Neutrophil (primary cell): ENCODE data around the gene CPSF4L.

ENCODE experiments used
- H3K27ac ChIP-seq: fragments of 200-600 bp; sonication (generic); 2 replicates; pipeline ENCODE4 v1.5.1; 2016; ENCODE audit warnings: mild to moderate bottlenecking, moderate library complexity
- H3K27me3 ChIP-seq: fragments of 200-600 bp; sonication (generic); 2 replicates; pipeline ENCODE4 v1.6.0; 2016; ENCODE audit warnings: mild to moderate bottlenecking
- H3K36me3 ChIP-seq: fragments of 200-600 bp; sonication (generic); 2 replicates; pipeline ENCODE4 v1.5.1; 2017
- H3K4me1 ChIP-seq, 2 experiments: fragments of 200-600 bp in 1 of 2; sonication (generic) in 1 of 2; 1 replicate in 1 of 2; 2 replicates in 1 of 2; pipeline versions ENCODE4 v1.5.1 to v1.6.1; 2013 to 2016; ENCODE audit warnings: low read depth in 1 of 2, low read length in 1 of 2, mild to moderate bottlenecking in 1 of 2, moderate library complexity in 1 of 2; ENCODE audit not compliant: control insufficient read depth in 1 of 2, insufficient read depth in 1 of 2
- H3K4me3 ChIP-seq, 2 experiments: fragments of 200-600 bp in 1 of 2; sonication (generic) in 1 of 2; 1 replicate in 1 of 2; 2 replicates in 1 of 2; pipeline ENCODE4 v1.5.1; 2013 to 2016; ENCODE audit warnings: low read depth in 1 of 2, low read length in 1 of 2, mild to moderate bottlenecking in 1 of 2, moderate library complexity in 1 of 2
- H3K9me3 ChIP-seq: fragments of 200-600 bp; sonication (generic); 2 replicates; pipeline ENCODE4 v1.5.1; 2016
- TF ChIP-seq, protein P1 (sequence below): fragments of 200-600 bp; sonication (generic); IDR thresholded peaks from 2 replicates; pipeline ENCODE4 v1.5.1; 2016; ENCODE audit warnings: antibody characterized with exemption

Gene CPSF4L

GRCh38 chr17:73285916-73286862 is 24.5 kb upstream of the CPSF4L start:
- peaks cover 25% of the 10 kb centered on the region for H3K36me3 ChIP-seq
- no peak overlapping the region for H3K4me3 ChIP-seq
- H3K4me1 ChIP-seq: peaks cover 14 to 16% of the 10 kb centered on the region in 2 experiments
- H3K27ac ChIP-seq: no peak overlapping the region
- no peaks in the 10 kb centered on the region for H3K27me3 ChIP-seq
- TF ChIP-seq, protein P1, sequence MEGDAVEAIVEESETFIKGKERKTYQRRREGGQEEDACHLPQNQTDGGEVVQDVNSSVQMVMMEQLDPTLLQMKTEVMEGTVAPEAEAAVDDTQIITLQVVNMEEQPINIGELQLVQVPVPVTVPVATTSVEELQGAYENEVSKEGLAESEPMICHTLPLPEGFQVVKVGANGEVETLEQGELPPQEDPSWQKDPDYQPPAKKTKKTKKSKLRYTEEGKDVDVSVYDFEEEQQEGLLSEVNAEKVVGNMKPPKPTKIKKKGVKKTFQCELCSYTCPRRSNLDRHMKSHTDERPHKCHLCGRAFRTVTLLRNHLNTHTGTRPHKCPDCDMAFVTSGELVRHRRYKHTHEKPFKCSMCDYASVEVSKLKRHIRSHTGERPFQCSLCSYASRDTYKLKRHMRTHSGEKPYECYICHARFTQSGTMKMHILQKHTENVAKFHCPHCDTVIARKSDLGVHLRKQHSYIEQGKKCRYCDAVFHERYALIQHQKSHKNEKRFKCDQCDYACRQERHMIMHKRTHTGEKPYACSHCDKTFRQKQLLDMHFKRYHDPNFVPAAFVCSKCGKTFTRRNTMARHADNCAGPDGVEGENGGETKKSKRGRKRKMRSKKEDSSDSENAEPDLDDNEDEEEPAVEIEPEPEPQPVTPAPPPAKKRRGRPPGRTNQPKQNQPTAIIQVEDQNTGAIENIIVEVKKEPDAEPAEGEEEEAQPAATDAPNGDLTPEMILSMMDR: no peak
- H3K9me3 ChIP-seq: no peaks in the 10 kb centered on the region

- H3K9me3 ChIP-seq: no peaks in the 10 kb centered on the region
- H3K27me3 ChIP-seq: no peaks in the 10 kb centered on the region
- H3K4me3 ChIP-seq: no peak overlapping the region
- H3K4me1 ChIP-seq: peaks cover 8 to 9% of the 10 kb centered on the region in 2 experiments
- H3K36me3 ChIP-seq: peaks cover 25% of the 10 kb centered on the region
- TF ChIP-seq, protein P1: no peak
- H3K27ac ChIP-seq: no peak overlapping the region
Observed at GRCh38 chr17:73285603-73285908, 23.9 kb upstream of the CPSF4L start.

DNA sequence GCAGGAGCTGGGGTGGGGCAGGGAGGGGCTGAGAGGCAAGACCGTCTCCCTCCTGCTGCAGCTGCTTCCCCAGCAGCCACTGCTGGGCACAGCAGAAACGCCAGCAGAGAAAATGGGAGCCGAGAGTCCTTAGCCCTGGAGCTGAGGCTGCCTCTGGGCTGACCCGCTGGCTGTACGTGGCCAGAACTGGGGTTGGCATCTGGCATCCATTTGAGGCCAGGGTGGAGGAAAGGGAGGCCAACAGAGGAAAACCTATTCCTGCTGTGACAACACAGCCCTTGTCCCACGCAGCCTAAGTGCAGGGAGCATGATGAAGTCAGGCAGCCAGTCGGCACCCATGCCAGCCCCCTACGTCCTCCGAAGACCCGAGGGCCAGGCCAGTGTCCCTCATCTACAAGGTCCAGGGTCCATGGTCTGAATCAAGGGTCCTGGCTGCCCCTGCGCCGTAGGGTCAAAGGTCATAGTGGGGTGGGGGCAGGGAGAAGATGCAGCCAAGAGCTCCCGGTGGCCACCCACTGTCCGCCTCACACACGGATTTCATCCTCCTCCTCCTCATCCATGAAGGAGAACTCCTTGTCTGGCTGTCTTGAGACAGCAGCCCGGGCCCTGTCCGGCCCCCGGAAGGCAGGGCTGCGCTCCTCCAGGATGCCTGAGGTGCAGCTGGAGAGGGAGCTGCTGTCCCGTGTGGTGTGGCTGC is 23.4 kb upstream of the CPSF4L start:
- Histone ChIP-seq H3K27me3 (no peaks in the 10 kb centered on the region), H3K9me3 (no peaks in the 10 kb centered on the region), H3K4me3 (no peak overlapping the region), H3K4me1 (peaks cover 3 to 4% of the 10 kb centered on the region in 2 experiments), H3K27ac (no peak overlapping the region), H3K36me3 (peaks cover 25% of the 10 kb centered on the region)
- TF ChIP-seq, protein P1: no peak

- no peaks in the 10 kb centered on the region for H3K4me1 ChIP-seq
- H3K9me3 ChIP-seq: no peaks in the 10 kb centered on the region
- H3K4me3 ChIP-seq: no peak overlapping the region
- H3K27ac ChIP-seq: no peak overlapping the region
- TF ChIP-seq, protein P1: no peak
- H3K36me3 ChIP-seq: peaks cover 25% of the 10 kb centered on the region
- H3K27me3 ChIP-seq: no peaks in the 10 kb centered on the region
Observed at GRCh38 chr17:73284354-73284753, 22.7 kb upstream of the CPSF4L start.

GRCh38 chr17:73283841-73284282 is 22.2 kb upstream of the CPSF4L start:
- peaks cover 25% of the 10 kb centered on the region for H3K36me3 ChIP-seq
- no peak overlapping the region for H3K27ac ChIP-seq
- H3K9me3 ChIP-seq: no peaks in the 10 kb centered on the region
- TF ChIP-seq, protein P1: no peak
- H3K4me1 ChIP-seq: no peaks in the 10 kb centered on the region
- H3K27me3 ChIP-seq: no peaks in the 10 kb centered on the region
- H3K4me3 ChIP-seq: no peak overlapping the region
